ENCODE results near the gene KAZN. TPM values are rescaled to one million over a fixed set of nuclear protein-coding genes. Genes with fewer than 3 reads are reported as not detected.

Gene KAZN
- polyA plus RNA-seq, 1 experiment: 5.5 TPM

- CTCF ChIA-PET: interaction anchor here (1.1 to 5.5 kb wide), 5 partner anchors 8 to 132 kb away, joined by 3 to 24 read pairs (median 10); partner anchors contain the start of gene TMEM51
- POLR2A ChIA-PET: no interaction called here
- TF ChIP-seq CTCF (IDR thresholded peaks at IDR 0.05; ENCODE audit: insufficient read depth, low read depth, low read length): no peak
These were observed 541.3 kb downstream of the KAZN start for GRCh38 chr1:15139654-15140350.

GRCh38 chr1:15141935-15142539, 543.6 kb downstream of the KAZN start:
- POLR2A ChIA-PET: no interaction called here
- CTCF ChIA-PET: interaction anchor here (1.4 to 5.5 kb wide), 2 partner anchors 10 to 13 kb away, joined by 5 to 24 read pairs; partner anchors contain the start of gene TMEM51

More at GRCh38 chr1:15139654-15140350, 541.3 kb downstream of the KAZN start:
- H3K4me3 ChIP-seq (ENCODE audit: low read depth, low read length): no peak overlapping the region
- DNase-seq (ENCODE audit: low read depth): no peak
- H3K27me3 ChIP-seq (ENCODE audit: control insufficient read depth, insufficient read depth, low read length): peaks cover 2% of the 10 kb centered on the region; the same call in 1 of the 2 replicates
- H3K36me3 ChIP-seq (ENCODE audit: control insufficient read depth, insufficient read depth, low read length): no peaks in the 10 kb centered on the region

GRCh38 chr1:15145327-15145726, 546.8 kb downstream of the KAZN start:
- Histone ChIP-seq H3K27me3 (ENCODE audit: control insufficient read depth, insufficient read depth, low read length) (peaks cover 9% of the 10 kb centered on the region), H3K36me3 (ENCODE audit: control insufficient read depth, insufficient read depth, low read length) (no peaks in the 10 kb centered on the region), H3K4me3 (ENCODE audit: low read depth, low read length) (no peak overlapping the region)
- CTCF ChIA-PET: no interaction called here
- no peak for TF ChIP-seq CTCF (IDR thresholded peaks at IDR 0.05; ENCODE audit: insufficient read depth, low read depth, low read length)
- no peak for DNase-seq (ENCODE audit: low read depth)
- POLR2A ChIA-PET: no interaction called here

More at GRCh38 chr1:15141935-15142539, 543.6 kb downstream of the KAZN start:
- DNase-seq (ENCODE audit: low read depth): no peak
- H3K36me3 ChIP-seq (ENCODE audit: control insufficient read depth, insufficient read depth, low read length): no peaks in the 10 kb centered on the region
- H3K27me3 ChIP-seq (ENCODE audit: control insufficient read depth, insufficient read depth, low read length): peaks cover 5% of the 10 kb centered on the region
- no peak for TF ChIP-seq CTCF (IDR thresholded peaks at IDR 0.05; ENCODE audit: insufficient read depth, low read depth, low read length)
- H3K4me3 ChIP-seq (ENCODE audit: low read depth, low read length): no peak overlapping the region

GRCh38 chr1:15146142-15146680, 547.7 kb downstream of the KAZN start:
- ChIA-PET POLR2A (no interaction called here), CTCF (no interaction called here)
- DNase-seq (ENCODE audit: low read depth): no peak
- Histone ChIP-seq H3K36me3 (ENCODE audit: control insufficient read depth, insufficient read depth, low read length) (no peaks in the 10 kb centered on the region), H3K27me3 (ENCODE audit: control insufficient read depth, insufficient read depth, low read length) (peaks cover 10% of the 10 kb centered on the region), H3K4me3 (ENCODE audit: low read depth, low read length) (no peak overlapping the region)
- no peak for TF ChIP-seq CTCF (IDR thresholded peaks at IDR 0.05; ENCODE audit: insufficient read depth, low read depth, low read length)

GRCh38 chr1:15146971-15147376, 548.5 kb downstream of the KAZN start:
- Histone ChIP-seq H3K36me3 (ENCODE audit: control insufficient read depth, insufficient read depth, low read length) (no peaks in the 10 kb centered on the region), H3K4me3 (ENCODE audit: low read depth, low read length) (no peak overlapping the region), H3K27me3 (ENCODE audit: control insufficient read depth, insufficient read depth, low read length) (peaks cover 12% of the 10 kb centered on the region)
- TF ChIP-seq CTCF (IDR thresholded peaks at IDR 0.05; ENCODE audit: insufficient read depth, low read depth, low read length): no peak
- ChIA-PET CTCF (no interaction called here), POLR2A (no interaction called here)
- DNase-seq (ENCODE audit: low read depth): no peak

Data from BJ (cell line).